H1 (cell line): ENCODE measurements around the gene TOM1L2. TPM values are rescaled to one million over a fixed set of nuclear protein-coding genes. Genes with fewer than 3 reads are reported as not detected.

Experiments used
- CTCF ChIA-PET: fragments of 300-600 bp; sonication (Branson Sonifier 250); formaldehyde crosslinking; loops from one replicate; lab custom pipeline; 2021; ENCODE audit not compliant: partially characterized antibody; lab: Charles Lee
- POLR2A ChIA-PET: fragments of 300-600 bp; sonication (Branson Sonifier 250); formaldehyde crosslinking; loops from one replicate; lab custom pipeline; 2021; ENCODE audit warnings: inconsistent platforms; ENCODE audit not compliant: partially characterized antibody; lab: Charles Lee
- DNase-seq, 2 experiments: peaks; one replicate each; pipeline versions ENCODE4 v3.0.0 to v3.0.0-alpha.2; 2010 to 2022; ENCODE audit warnings: low spot score in 2 of 2, low read depth in 1 of 2, mixed read lengths in 1 of 2
- FAIRE-seq: peaks from 2 replicates; lab custom pipeline; 2011; peaks lifted over from hg19 to GRCh38; lab: Jason Lieb, UNC
- H2AFZ ChIP-seq: 2 replicates; pipeline ENCODE4 v1.8.1; 2012; ENCODE audit warnings: low read length, inconsistent platforms
- H2AK5ac ChIP-seq: 2 replicates; pipeline ENCODE4 v1.6.1; 2013; ENCODE audit warnings: low read depth, low read length
- H2BK120ac ChIP-seq: replicated peaks from 2 replicates; pipeline ENCODE3; 2013; ENCODE audit warnings: low read depth, low read length, inconsistent platforms
- H2BK12ac ChIP-seq: 2 replicates; pipeline ENCODE4 v1.6.1; 2013; ENCODE audit warnings: low read depth, low read length
- H2BK15ac ChIP-seq: 2 replicates; pipeline ENCODE4 v1.6.1; 2013; ENCODE audit warnings: low read length
- H2BK20ac ChIP-seq: 2 replicates; pipeline ENCODE4 v1.6.1; 2013; ENCODE audit warnings: low read length
- H2BK5ac ChIP-seq: 2 replicates; pipeline ENCODE4 v1.6.1; 2013; ENCODE audit warnings: low read depth, low read length
- H3K14ac ChIP-seq: 2 replicates; pipeline ENCODE4 v1.6.1; 2013; ENCODE audit warnings: inconsistent platforms; ENCODE audit not compliant: insufficient read length
- H3K18ac ChIP-seq: 2 replicates; pipeline ENCODE4 v1.6.1; 2013; ENCODE audit warnings: low read length; ENCODE audit errors: extremely low read depth
- H3K23ac ChIP-seq: 2 replicates; pipeline ENCODE4 v1.6.1; 2013; ENCODE audit warnings: inconsistent platforms; ENCODE audit not compliant: insufficient read length
- H3K23me2 ChIP-seq: 2 replicates; pipeline ENCODE4 v1.6.1; 2013; ENCODE audit warnings: low read depth, low read length
- H3K27ac ChIP-seq: 2 replicates; pipeline ENCODE4 v1.6.1; 2011; ENCODE audit warnings: low read depth, low read length, inconsistent platforms
- H3K27me3 ChIP-seq, 4 experiments: replicated peaks in 1 of 4; 1 replicate in 1 of 4; 2 replicates in 3 of 4; pipeline versions ENCODE4 v1.6.1 to v1.8.1; 2011 to 2013; ENCODE audit warnings: low read length in 3 of 4, mild to moderate bottlenecking in 3 of 4, inconsistent platforms in 2 of 4, mixed read lengths in 2 of 4, moderate library complexity in 1 of 4; ENCODE audit not compliant: control insufficient read depth in 3 of 4, insufficient read depth in 3 of 4; ENCODE audit errors: extremely low read depth in 1 of 4
- H3K36me3 ChIP-seq, 4 experiments: 2 replicates each; pipeline versions ENCODE4 v1.6.1 to v1.8.1; 2011 to 2013; ENCODE audit warnings: mild to moderate bottlenecking in 4 of 4, low read length in 3 of 4, moderate library complexity in 2 of 4, control low read depth in 1 of 4, inconsistent platforms in 1 of 4; ENCODE audit not compliant: insufficient read depth in 4 of 4, control insufficient read depth in 2 of 4
- H3K4ac ChIP-seq: replicated peaks from 2 replicates; pipeline ENCODE3; 2013; ENCODE audit warnings: low read length, low read depth, mixed read lengths, inconsistent platforms; ENCODE audit not compliant: insufficient read length
- H3K4me1 ChIP-seq, 4 experiments: replicated peaks in 1 of 4; 1 replicate in 1 of 4; 2 replicates in 3 of 4; pipeline versions ENCODE4 v1.6.1 to v1.8.1; 2011 to 2013; ENCODE audit warnings: low read length in 3 of 4, inconsistent platforms in 2 of 4, mixed read lengths in 1 of 4; ENCODE audit not compliant: insufficient read depth in 4 of 4, control insufficient read depth in 3 of 4
- H3K4me2 ChIP-seq, 2 experiments: 2 replicates each; pipeline versions ENCODE4 v1.6.1 to v1.8.1; 2011 to 2013; ENCODE audit warnings: low read depth in 2 of 2, low read length in 2 of 2, control low read depth in 1 of 2, inconsistent platforms in 1 of 2, mild to moderate bottlenecking in 1 of 2; ENCODE audit not compliant: insufficient read depth in 1 of 2
- H3K4me3 ChIP-seq, 4 experiments: fragments of 200-600, 300-600 bp in 1 of 4; sonication (generic), shearing (Covaris generic), sonication (Bioruptor Twin) in 1 of 4; 2 replicates each; pipeline versions ENCODE4 v1.5.1 to v1.8.1; 2011 to 2016; ENCODE audit warnings: low read length in 4 of 4, low read depth in 3 of 4, control low read depth in 2 of 4, inconsistent platforms in 2 of 4, mild to moderate bottlenecking in 2 of 4, mixed read lengths in 1 of 4, moderate library complexity in 1 of 4; ENCODE audit not compliant: insufficient read depth in 2 of 4; ENCODE audit errors: extremely low read depth in 1 of 4
- H3K56ac ChIP-seq: replicated peaks from 2 replicates; pipeline ENCODE3; 2013; ENCODE audit warnings: low read depth, mild to moderate bottlenecking, mixed read lengths, low read length, inconsistent platforms; ENCODE audit not compliant: insufficient read length
- H3K79me1 ChIP-seq: 2 replicates; pipeline ENCODE4 v1.6.1; 2013; ENCODE audit warnings: low read depth, low read length, control low read depth
- H3K79me2 ChIP-seq, 2 experiments: 2 replicates each; pipeline versions ENCODE4 v1.6.1 to v1.8.1; 2012 to 2013; ENCODE audit warnings: low read length in 2 of 2, mild to moderate bottlenecking in 2 of 2, inconsistent platforms in 1 of 2; ENCODE audit not compliant: insufficient read depth in 2 of 2, control insufficient read depth in 1 of 2
- H3K9ac ChIP-seq, 4 experiments: replicated peaks in 1 of 4; 1 replicate in 1 of 4; 2 replicates in 3 of 4; pipeline versions ENCODE4 v1.6.1 to v1.8.1; 2011 to 2013; ENCODE audit warnings: low read depth in 3 of 4, low read length in 3 of 4, control low read depth in 2 of 4, mild to moderate bottlenecking in 2 of 4, moderate library complexity in 2 of 4, inconsistent platforms in 1 of 4; ENCODE audit errors: extremely low read depth in 1 of 4
- H3K9me3 ChIP-seq, 2 experiments: 2 replicates each; pipeline versions ENCODE4 v1.6.1 to v1.8.1; 2012 to 2013; ENCODE audit warnings: mild to moderate bottlenecking in 2 of 2, moderate library complexity in 2 of 2, control low read depth in 1 of 2, inconsistent platforms in 1 of 2, low read depth in 1 of 2, low read length in 1 of 2, mixed read lengths in 1 of 2; ENCODE audit not compliant: insufficient read depth in 2 of 2
- H4K20me1 ChIP-seq, 2 experiments: replicated peaks in 1 of 2; 2 replicates each; pipeline versions ENCODE3 to v1.8.1; 2011 to 2013; ENCODE audit warnings: inconsistent platforms in 2 of 2, low read length in 2 of 2, mild to moderate bottlenecking in 1 of 2; ENCODE audit not compliant: insufficient read depth in 2 of 2, control insufficient read depth in 1 of 2
- H4K5ac ChIP-seq: 2 replicates; pipeline ENCODE4 v1.6.1; 2013; ENCODE audit warnings: low read length, low read depth, mixed read lengths, inconsistent platforms; ENCODE audit not compliant: insufficient read length
- H4K8ac ChIP-seq: 2 replicates; pipeline ENCODE4 v1.8.0; 2013; ENCODE audit warnings: mild to moderate bottlenecking, moderate library complexity, low read length, inconsistent platforms; ENCODE audit not compliant: insufficient read depth; ENCODE audit errors: extremely low read depth
- H4K91ac ChIP-seq: replicated peaks from 2 replicates; pipeline ENCODE3; 2013; ENCODE audit warnings: low read length, mixed read lengths, inconsistent platforms; ENCODE audit not compliant: insufficient read length
- CBX8 ChIP-seq: fragments of 300-800, 300-1000 bp; sonication (generic); IDR thresholded peaks from 2 replicates; pipeline ENCODE4 v1.7.1; 2016; ENCODE audit warnings: low read depth, low read length, borderline replicate concordance
- GABPA ChIP-seq: IDR thresholded peaks from 2 replicates; pipeline ENCODE4 v1.6.1; 2011; ENCODE audit warnings: mild to moderate bottlenecking, low read length, moderate library complexity, borderline replicate concordance; ENCODE audit not compliant: insufficient read depth
- KDM5A ChIP-seq: fragments of 200-600 bp; IDR thresholded peaks from 2 replicates; pipeline ENCODE4 v1.7.1; 2012; ENCODE audit warnings: mild to moderate bottlenecking, low read length, inconsistent platforms, mixed read lengths
- POLR2AphosphoS5 ChIP-seq: IDR thresholded peaks from 2 replicates; pipeline ENCODE4 v1.6.1; 2011; ENCODE audit warnings: low read depth, low read length
- RNF2 ChIP-seq: fragments of 200-900, 300-1000 bp; sonication (generic); IDR thresholded peaks from 2 replicates; pipeline ENCODE4 v1.7.1; 2016; ENCODE audit warnings: borderline replicate concordance, low read depth, mild to moderate bottlenecking, antibody characterized with exemption, low read length; ENCODE audit not compliant: poor library complexity, severe bottlenecking; ENCODE audit errors: missing control alignments
- SIN3A ChIP-seq, 2 experiments: IDR thresholded peaks in 1 of 2; conservative IDR thresholded peaks in 1 of 2; 2 replicates each; pipeline ENCODE4 v1.6.1; 2011 to 2012; ENCODE audit warnings: low read length in 2 of 2, improper control_type of control experiment in 1 of 2, low read depth in 1 of 2, mild to moderate bottlenecking in 1 of 2
- SIX5 ChIP-seq: IDR thresholded peaks from 2 replicates; pipeline ENCODE4 v1.6.1; 2011; ENCODE audit warnings: mild to moderate bottlenecking, low read depth, low read length
- TCF12 ChIP-seq: IDR thresholded peaks from 2 replicates; pipeline ENCODE4 v1.6.1; 2011; ENCODE audit warnings: low read depth, mild to moderate bottlenecking, low read length
- WGBS, 2 experiments: shearing (Covaris generic) in 1 of 2; methylation state at CpG; one replicate each; pipeline versions ENCODE4 v1.1.6 to v1.1.7; 2013 to 2015; ENCODE audit warnings: low lambda C conversion rate in 2 of 2, mixed read lengths in 2 of 2, inconsistent platforms in 1 of 2, low coverage in 1 of 2, missing lambda C conversion rate in 1 of 2; ENCODE audit not compliant: insufficient replicate concordance in 2 of 2, insufficient coverage in 1 of 2, insufficient read length in 1 of 2; ENCODE audit errors: extremely low coverage in 1 of 2, missing lambda C conversion rate in 1 of 2; 5-methylcytosine and 5-hydroxymethylcytosine counted together
- polyA plus RNA-seq, 7 experiments: library from polyadenylated mRNA; depleted of rRNA in 3 of 7; stranded (reverse) in 5 of 7; unstranded in 2 of 7; fragments of >200 nt in 5 of 7; fragments of 200-250 nt in 2 of 7; gene quantifications; 1 replicate in 5 of 7; 2 replicates in 1 of 7; 4 replicates in 1 of 7; pipeline versions ENCODE4 v1.2.1 to v1.2.3, GENCODE V29; 2011 to 2013; ENCODE audit warnings: missing spikeins in 2 of 7, mixed read lengths in 2 of 7
- total RNA-seq: library from RNA; stranded (reverse); fragmentation: NEBNext Ultra II Directional; extraction: Animal tissue kit (Norgen Biotek cat#: 25700); gene quantifications from 2 replicates; pipeline ENCODE4 v1.2.1, GENCODE V29; 2021

Gene TOM1L2
- total and polyA plus RNA-seq, 2 of the 8 experiments (the other 6 are each of a cell fraction or from before 2014, with no cell fraction given) = 2.0 to 3.4 TPM

- Histone ChIP-seq H2BK20ac (no peak overlapping the region), H3K18ac (no peak overlapping the region), H3K56ac (no peak overlapping the region), H2BK120ac (no peak overlapping the region), H3K14ac (no peak overlapping the region), H4K8ac (no peak overlapping the region), H3K27me3 (no peaks in the 10 kb centered on the region), H4K20me1 (no peaks in the 10 kb centered on the region), H3K79me2 (no peaks in the 10 kb centered on the region), H2BK5ac (no peak overlapping the region), H2BK15ac (no peak overlapping the region), H3K36me3 (no peaks in the 10 kb centered on the region), H3K4me1 (peaks cover 0 to 6% (median 0%) of the 10 kb centered on the region in 4 experiments; a peak in 1 of 7 replicates), H4K91ac (no peak overlapping the region), H3K4ac (no peak overlapping the region), H3K79me1 (no peaks in the 10 kb centered on the region), H3K23me2 (no peaks in the 10 kb centered on the region), H3K4me2 (no peak overlapping the region), H3K27ac (no peak overlapping the region), H2AK5ac (no peak overlapping the region), H3K4me3 (no peak overlapping the region), H3K9me3 (no peaks in the 10 kb centered on the region), H4K5ac (no peak overlapping the region), H3K9ac (no peak overlapping the region), H3K23ac (no peak overlapping the region), H2AFZ (no peak overlapping the region), H2BK12ac (no peak overlapping the region)
- ChIA-PET CTCF (interaction anchor here (1.0 to 2.0 kb wide), 5 partner anchors 10 to 66 kb away, joined by 3 to 9 read pairs (median 6); no protein-coding TSS in a partner anchor), POLR2A (interaction anchor here (1.2 kb wide), 1 partner anchor 22 kb away, joined by 3 read pairs; no protein-coding TSS in a partner anchor)
- no peak for DNase-seq
- WGBS, 2 experiments = 95% methylated on average over 7 of the region's 7 CpGs; no CpG with 5 or more reads in 1 of the 2 experiments
- FAIRE-seq = no peak
- TF ChIP-seq POLR2AphosphoS5 (no peak), KDM5A (no peak), SIX5 (no peak), RNF2 (no peak), GABPA (no peak), CBX8 (no peak), SIN3A (conservative IDR thresholded peaks at IDR 0.05 in 1 of 2, IDR thresholded peaks at IDR 0.05 in 1 of 2; ENCODE audit: low read depth in 1 of 2, low read length in 2 of 2) (no peak), TCF12 (no peak)
Observed at GRCh38 chr17:17957584-17957916, 14.7 kb downstream of the TOM1L2 start.
